HG03039 (cell line): Measurements from ENCODE around the gene DCTPP1.

Experiments used
- ATAC-seq: cut with Tn5 transposase; IDR thresholded peaks from one replicate; pipeline ENCODE4 v1.9.1; 2021; ENCODE audit warnings: mild to moderate bottlenecking, moderate library complexity; ENCODE audit not compliant: unreplicated experiment

Gene DCTPP1

GRCh38 chr16:30447512-30448226 lies 17.8 kb upstream of the DCTPP1 start:
- ATAC-seq = no peak

GRCh38 chr16:30446203-30446595 lies 16.4 kb upstream of the DCTPP1 start:
- no peak for ATAC-seq

GRCh38 chr16:30445408-30446202 lies 15.8 kb upstream of the DCTPP1 start, which contains the start of gene SEPHS2:
TSS of gene SEPHS2 (minus strand) at chr16:30445874. CDS start at chr16:30445727, 147 bp downstream.
- ATAC-seq = peak; percentile 76

DNA sequence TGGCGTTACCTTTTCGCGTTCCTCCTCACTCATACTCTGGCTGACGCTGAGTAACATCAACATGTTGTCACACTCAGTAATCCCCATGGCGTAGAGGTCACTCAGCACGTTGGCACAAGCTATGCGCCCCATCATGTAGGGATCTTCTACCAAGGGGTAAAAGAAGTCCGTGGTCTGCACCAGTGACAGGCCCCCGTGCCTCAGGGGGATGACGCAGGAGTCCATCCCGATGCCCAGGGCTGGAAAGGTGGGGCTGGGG lies 15.2 kb upstream of the DCTPP1 start:
- ATAC-seq = no peak

- ATAC-seq = no peak
These were observed 14.7 kb upstream of the DCTPP1 start for GRCh38 chr16:30444231-30445148.

DNA sequence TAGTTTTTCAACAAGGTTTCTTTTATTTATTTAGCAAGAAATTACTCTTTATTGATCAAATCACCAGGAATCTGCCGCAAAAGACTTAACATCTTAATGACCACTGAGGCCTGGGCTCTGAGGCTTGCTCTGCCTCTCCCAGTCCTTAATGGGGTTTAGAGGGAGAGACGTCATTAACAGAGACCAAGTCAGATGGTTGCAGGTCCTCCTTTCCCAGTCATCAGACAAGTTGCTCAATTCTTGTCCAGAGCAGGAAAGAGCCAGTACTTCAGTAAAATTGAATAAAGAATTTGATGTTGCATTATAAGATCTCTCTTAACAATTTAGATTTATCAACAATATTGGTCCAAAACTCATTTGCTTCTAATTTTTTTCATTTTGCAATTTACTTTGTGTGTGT lies 13.8 kb upstream of the DCTPP1 start:
- no peak for ATAC-seq

DNA sequence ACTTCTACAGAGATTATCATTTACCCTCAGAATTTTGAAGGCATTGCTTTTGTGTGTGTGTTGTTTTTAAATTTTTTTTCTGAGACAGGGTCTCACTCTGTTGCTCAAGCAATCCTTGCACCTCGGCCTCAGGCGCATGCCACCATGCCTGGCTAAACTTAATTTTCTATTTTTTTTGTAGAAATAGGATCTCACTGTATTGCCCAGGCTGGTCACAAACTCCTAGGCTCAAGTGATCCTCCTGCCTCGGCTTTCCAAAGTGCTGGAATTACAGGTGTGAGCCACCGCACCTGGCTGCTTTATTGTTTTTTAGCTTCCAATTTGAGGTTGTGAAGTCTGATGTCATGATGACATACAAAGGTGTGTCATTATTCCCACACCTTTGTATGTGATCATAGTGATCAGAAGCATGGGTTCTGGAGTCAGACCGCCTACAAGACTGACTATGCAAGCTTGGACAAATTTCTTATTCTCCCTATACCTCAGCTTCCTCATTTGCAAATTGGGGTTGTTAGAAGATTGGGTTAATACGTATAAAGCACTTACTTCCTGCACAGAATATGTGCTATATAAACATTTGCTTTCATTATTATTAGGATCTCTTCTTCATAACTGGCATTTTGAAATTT lies 10.0 kb upstream of the DCTPP1 start:
- ATAC-seq = no peak

GRCh38 chr16:30438835-30439234 lies 9.0 kb upstream of the DCTPP1 start:
- ATAC-seq = no peak

GRCh38 chr16:30437511-30438046 lies 7.7 kb upstream of the DCTPP1 start:
- no peak for ATAC-seq

DNA sequence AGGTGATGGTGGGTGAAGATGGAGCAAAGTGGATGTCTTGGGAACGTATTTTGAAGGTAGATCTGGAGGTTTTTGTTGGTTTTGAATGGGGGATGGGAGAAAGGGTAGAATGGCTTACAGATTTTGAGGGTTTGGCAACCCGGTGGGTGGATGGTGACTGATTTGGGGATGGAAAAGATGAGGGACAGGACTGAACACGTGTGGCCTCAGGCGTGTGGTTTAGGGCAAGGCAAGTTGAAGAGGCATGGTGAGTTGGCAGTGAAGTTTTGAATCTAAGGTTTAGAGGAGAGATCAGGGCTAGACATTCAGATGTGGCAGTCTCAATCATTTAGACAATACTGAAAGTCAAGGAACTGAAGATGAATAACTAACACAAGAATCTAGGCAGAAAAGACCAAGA lies 5.0 kb upstream of the DCTPP1 start:
- no peak for ATAC-seq

DNA sequence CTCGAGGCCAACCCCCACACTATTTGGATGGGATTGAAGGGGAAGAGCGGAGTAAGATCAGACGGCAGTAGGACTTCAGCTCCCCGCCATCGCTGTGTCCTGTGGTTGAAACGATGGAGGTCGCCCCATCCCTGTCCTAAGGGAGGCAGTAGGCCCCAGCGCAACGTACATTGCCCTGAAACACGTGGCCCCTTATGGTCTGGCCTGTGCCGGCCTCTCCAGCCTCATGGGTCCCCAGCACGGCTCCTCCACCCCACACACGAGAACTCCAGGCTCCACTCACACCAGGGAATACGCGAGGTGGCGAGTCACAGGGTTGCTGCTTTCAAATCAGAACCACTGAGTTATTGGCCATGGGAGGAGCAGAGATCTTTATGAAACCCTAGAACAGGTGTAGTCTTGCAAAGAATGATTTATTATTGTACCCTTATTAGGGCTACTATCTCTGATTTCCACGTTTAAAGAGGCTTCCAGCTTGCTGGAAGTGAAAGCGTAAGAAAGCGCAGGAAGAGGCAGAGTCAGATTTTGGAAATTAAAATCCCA lies 669 bp upstream of the DCTPP1 start:
- ATAC-seq = no peak

DNA sequence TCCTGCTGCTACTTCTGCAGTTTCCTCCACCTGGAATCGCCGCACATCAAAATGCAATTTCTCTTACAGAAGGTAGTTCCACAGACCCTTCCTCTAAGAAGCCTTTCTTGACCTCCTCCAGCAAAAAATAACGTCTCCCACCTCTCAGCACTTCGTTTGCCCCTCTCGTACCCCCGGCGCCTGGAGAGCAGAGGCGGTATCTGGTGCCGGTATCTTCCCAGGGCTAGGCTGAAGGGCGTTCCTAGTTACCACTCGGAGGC lies 482 bp downstream of the DCTPP1 start:
- no peak for ATAC-seq

DNA sequence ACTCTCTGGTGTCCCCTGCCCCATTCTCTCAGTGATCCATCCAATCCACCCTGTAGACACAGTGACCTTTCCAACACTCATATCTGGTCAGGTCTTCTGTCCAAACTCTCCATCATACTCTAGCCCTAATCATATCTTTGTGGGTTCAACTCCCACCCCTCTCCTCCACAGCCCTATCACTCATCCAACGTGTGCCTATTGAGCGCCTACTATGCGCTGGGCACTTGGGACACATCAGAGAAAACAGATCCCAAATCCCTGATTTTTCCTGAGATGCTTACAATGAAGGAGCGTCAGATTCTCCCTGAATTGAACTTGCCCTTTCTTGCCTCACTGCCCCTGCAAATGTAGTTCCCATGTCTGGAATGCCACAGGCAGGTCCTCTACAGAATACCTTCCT lies 1.8 kb downstream of the DCTPP1 start:
- no peak for ATAC-seq

DNA sequence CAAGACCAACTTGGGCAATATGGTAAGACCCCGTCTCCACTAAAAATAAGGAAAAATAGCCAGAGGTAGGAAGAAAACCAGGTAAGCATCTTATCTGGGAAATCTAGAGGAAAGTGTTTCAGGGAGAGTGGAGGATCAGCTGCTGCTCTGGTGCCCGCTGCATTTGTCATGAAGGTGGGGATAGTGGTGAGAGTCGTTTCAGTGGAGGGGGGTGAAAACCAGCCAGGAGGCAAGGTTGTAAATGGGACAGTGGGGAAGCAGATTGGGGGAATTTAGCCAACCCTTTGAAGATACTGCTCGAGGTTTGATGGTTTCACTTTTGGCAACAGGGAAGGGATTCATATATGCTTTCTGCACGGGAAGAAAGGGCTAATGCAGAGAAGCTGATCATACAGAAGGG lies 8.8 kb downstream of the DCTPP1 start:
- no peak for ATAC-seq

DNA sequence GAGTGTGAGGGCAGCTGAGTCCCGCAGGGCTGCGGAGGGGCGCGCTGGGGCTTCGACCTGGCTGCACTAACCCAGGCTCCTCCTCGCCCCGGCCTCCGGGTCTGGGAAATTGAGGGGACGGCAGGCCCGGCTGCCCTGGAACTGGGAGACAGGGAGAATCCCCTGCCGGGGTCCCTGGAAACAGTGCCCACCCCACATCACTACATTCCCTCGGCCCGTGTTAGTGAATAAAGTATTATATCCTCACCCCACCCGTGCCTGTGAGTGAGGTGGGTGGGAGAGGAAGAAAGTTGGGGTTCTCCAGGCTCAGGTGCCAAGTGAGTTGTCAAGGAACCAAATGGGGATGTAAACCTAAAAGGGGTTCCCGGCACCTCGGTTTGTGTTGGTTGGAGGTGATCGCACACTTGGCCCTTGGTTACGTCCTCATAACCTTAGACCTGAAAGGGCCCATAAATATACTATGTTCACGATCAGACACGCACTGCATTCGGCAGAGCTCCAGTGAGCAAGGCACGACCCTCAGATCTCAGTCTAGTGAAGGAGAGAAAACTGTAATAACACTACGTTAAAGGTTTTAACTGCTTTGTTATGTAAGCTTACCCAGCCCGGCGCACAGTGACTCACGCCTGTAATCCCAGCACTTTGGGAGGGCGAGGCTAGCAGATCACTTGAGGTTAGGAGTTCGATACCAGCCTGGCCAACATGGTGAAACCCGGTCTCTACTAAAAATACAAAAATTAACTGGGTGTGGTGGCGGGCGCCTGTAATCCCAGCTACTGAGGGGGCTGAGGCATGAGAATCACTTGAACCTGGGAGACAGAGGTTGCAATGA lies 11.3 kb downstream of the DCTPP1 start:
- ATAC-seq = no peak

GRCh38 chr16:30417529-30418349 lies 12.1 kb downstream of the DCTPP1 start:
- peak; percentile 74 for ATAC-seq

DNA sequence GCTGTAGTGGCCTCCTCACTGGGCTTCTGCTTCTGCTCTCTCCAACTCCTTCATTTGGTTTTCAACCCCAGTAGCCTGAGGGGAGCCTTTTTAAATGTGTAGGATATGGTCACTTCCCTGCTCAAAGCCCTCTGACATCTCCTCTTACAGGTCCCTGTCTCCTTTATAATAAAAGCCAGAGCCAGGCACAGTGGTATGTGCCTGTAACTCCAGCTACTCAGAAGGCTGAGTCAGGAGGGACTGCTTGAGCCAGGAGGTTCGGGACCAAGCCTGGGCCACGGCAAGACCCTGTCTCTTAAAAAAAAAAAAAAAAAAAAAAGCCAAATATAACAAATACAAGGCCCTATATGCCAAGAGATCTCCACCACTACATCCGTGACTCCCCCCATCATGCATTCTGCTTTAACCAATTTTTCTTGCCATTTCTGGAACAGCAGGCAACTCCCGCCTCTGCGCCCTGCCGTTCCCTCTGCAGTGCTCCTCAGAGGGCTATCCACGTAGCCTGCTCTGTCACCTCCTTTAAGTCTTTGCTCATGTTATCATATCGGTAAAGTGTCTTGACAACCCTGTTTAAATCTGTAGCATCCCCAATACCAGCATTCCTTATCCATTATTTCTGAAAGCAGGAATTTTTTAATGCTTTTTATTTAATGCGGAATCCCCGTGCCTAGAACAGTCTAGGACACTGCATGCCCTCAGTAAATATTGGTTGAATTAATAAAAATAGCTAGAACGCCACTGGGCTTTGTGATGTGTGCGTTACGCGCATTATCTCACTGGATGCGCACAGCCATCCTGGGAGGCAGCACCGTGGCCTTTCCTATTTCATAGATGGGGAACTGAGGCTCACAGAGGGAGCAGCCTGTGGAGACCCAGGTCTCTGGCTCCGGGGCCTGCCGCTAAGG lies 13.0 kb downstream of the DCTPP1 start:
- ATAC-seq = no peak

DNA sequence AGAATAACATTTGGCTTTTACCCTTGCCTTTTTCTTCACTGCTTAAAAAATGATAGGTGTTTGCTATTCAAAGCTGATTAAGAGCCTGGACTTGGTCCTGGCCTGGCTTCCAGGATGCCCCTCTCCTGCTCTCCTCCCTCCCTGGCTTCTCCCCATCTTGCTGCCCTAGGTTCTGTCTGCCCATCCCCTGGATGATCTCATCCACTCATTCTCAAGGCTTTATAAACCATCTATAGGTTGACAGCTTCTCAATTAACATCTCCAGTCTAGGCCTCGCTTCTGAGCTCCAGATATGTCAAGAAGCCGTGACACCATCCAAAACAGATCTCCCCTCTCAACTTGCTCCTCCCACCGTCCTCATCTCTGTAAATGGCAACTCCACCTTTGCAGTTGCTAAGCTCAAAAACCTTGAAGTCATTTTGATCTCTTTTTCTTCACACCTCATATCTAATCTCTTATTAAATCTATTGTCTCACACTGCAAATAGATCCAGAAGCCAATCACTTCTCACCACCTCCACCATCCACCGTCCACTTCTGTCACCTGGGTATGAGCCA lies 13.7 kb downstream of the DCTPP1 start:
- no peak for ATAC-seq
